A673 (cell line): ENCODE results near the gene MGST2. TPM values are rescaled to one million over a fixed set of nuclear protein-coding genes. Genes with fewer than 3 reads are reported as not detected.

Experiments used
- BruUV-seq: library from RNA; stranded (reverse); fragments of 400-500 nt; replicated peaks from 2 replicates; lab custom pipeline; 2021; lab: Mats Ljungman, UMichigan
- CTCF ChIA-PET: fragments of 300-600 bp; sonication (Branson Sonifier 250); formaldehyde crosslinking; loops from one replicate; lab custom pipeline; 2022; ENCODE audit warnings: antibody characterized with exemption; lab: Charles Lee
- POLR2A ChIA-PET: fragments of 300-600 bp; sonication (Branson Sonifier 250); formaldehyde crosslinking; loops from one replicate; lab custom pipeline; 2022; ENCODE audit warnings: antibody characterized with exemption; ENCODE audit not compliant: low non-redundant PET; lab: Charles Lee
- DNase-seq: peaks from one replicate; pipeline ENCODE4 v3.0.0-alpha.2; 2015; ENCODE audit warnings: low spot score
- H3K27ac ChIP-seq: fragments of 200-600 bp; sonication (generic); 2 replicates; pipeline ENCODE4 v1.5.1; 2016; ENCODE audit warnings: mixed run types, low read depth, mild to moderate bottlenecking, mixed read lengths, antibody characterized with exemption, low read length; ENCODE audit not compliant: poor library complexity, severe bottlenecking
- H3K27me3 ChIP-seq: fragments of 200-600 bp; sonication (generic); replicated peaks from 2 replicates; pipeline ENCODE4 v1.6.1; 2017; ENCODE audit warnings: mixed run types, low read depth, mild to moderate bottlenecking, mixed read lengths, antibody characterized with exemption, low read length; ENCODE audit not compliant: insufficient read depth, poor library complexity
- H3K36me3 ChIP-seq: fragments of 200-600 bp; sonication (generic); 2 replicates; pipeline ENCODE4 v1.6.1; 2016; ENCODE audit warnings: mixed run types, mild to moderate bottlenecking, mixed read lengths, antibody characterized with exemption, low read length; ENCODE audit not compliant: insufficient read depth, poor library complexity, severe bottlenecking
- H3K4me1 ChIP-seq: fragments of 200-600 bp; sonication (generic); 2 replicates; pipeline ENCODE4 v1.6.1; 2017; ENCODE audit warnings: mixed run types, mild to moderate bottlenecking, mixed read lengths, antibody characterized with exemption, low read length; ENCODE audit not compliant: insufficient read depth, poor library complexity, severe bottlenecking
- H3K4me3 ChIP-seq: fragments of 200-600 bp; sonication (generic); 2 replicates; pipeline ENCODE4 v1.5.1; 2016; ENCODE audit warnings: low read depth, mixed run types, mild to moderate bottlenecking, mixed read lengths, low read length; ENCODE audit not compliant: poor library complexity, severe bottlenecking
- H3K9me3 ChIP-seq: fragments of 200-600 bp; sonication (generic); 2 replicates; pipeline ENCODE4 v1.6.1; 2016; ENCODE audit warnings: mixed run types, low read depth, mild to moderate bottlenecking, mixed read lengths, antibody characterized with exemption, low read length; ENCODE audit not compliant: poor library complexity, severe bottlenecking
- EZH2 ChIP-seq: fragments of 200-600 bp; sonication (generic); IDR thresholded peaks from 2 replicates; pipeline ENCODE4 v1.6.1; 2017; ENCODE audit warnings: borderline replicate concordance, low read depth, mild to moderate bottlenecking, mixed read lengths, antibody characterized with exemption, low read length; ENCODE audit not compliant: poor library complexity, severe bottlenecking
- intact Hi-C: fragments of 100-400 bp; cut with micrococcal nuclease; formaldehyde crosslinking; loops from one replicate; pipeline ENCODE4 v1.10.0; 2022; ENCODE audit not compliant: unreplicated experiment
- total RNA-seq: library from RNA; stranded (reverse); gene quantifications from 2 replicates; pipeline ENCODE4 v1.2.3, GENCODE V29; 2021
- TF ChIP-seq, protein P1 (sequence below): fragments of 300-800, 200-600 bp; sonication (generic); conservative IDR thresholded peaks from 2 replicates; pipeline ENCODE4 v1.5.1; 2017; ENCODE audit warnings: low read depth, mild to moderate bottlenecking, antibody characterized with exemption, low read length, moderate library complexity, mixed read lengths

Gene MGST2
- total RNA-seq, 1 experiment from 2014 or later = 7.0 TPM

DNA sequence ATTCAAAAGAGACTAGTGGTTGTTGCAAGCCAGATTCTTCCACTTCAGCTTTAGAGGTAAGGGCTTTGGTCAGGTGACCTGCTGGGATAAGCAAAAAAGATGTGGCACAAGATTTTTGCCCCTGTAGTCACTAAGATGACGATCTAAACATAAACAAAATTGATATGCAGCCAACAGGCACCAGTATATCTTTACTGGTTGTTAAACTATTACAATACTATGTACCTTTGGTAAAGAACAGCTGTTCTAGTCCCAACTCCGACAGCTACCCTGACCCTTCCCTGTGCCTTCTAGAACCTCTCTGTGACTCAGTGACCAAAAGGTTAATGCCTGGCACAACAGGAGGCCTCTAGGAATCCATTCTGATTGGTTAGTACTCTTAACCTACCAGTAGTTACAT, 59.6 kb downstream of the MGST2 start:
- intact Hi-C loops = no loop called here
- Histone ChIP-seq H3K27ac (no peak overlapping the region), H3K36me3 (no peaks in the 10 kb centered on the region), H3K4me3 (no peak overlapping the region), H3K9me3 (no peaks in the 10 kb centered on the region), H3K27me3 (no peaks in the 10 kb centered on the region), H3K4me1 (no peaks in the 10 kb centered on the region)
- no peak for TF ChIP-seq EZH2
- TF ChIP-seq, protein P1, sequence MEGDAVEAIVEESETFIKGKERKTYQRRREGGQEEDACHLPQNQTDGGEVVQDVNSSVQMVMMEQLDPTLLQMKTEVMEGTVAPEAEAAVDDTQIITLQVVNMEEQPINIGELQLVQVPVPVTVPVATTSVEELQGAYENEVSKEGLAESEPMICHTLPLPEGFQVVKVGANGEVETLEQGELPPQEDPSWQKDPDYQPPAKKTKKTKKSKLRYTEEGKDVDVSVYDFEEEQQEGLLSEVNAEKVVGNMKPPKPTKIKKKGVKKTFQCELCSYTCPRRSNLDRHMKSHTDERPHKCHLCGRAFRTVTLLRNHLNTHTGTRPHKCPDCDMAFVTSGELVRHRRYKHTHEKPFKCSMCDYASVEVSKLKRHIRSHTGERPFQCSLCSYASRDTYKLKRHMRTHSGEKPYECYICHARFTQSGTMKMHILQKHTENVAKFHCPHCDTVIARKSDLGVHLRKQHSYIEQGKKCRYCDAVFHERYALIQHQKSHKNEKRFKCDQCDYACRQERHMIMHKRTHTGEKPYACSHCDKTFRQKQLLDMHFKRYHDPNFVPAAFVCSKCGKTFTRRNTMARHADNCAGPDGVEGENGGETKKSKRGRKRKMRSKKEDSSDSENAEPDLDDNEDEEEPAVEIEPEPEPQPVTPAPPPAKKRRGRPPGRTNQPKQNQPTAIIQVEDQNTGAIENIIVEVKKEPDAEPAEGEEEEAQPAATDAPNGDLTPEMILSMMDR = no peak
- no peak for DNase-seq
- no TSS peak for BruUV-seq
- ChIA-PET CTCF (no interaction called here), POLR2A (no interaction called here)

GRCh38 chr4:139726615-139727014, 61.0 kb downstream of the MGST2 start:
- intact Hi-C loops = no loop called here
- DNase-seq = no peak
- no peak for TF ChIP-seq EZH2
- TF ChIP-seq, protein P1 = no peak
- Histone ChIP-seq H3K27me3 (no peaks in the 10 kb centered on the region), H3K36me3 (no peaks in the 10 kb centered on the region), H3K4me3 (no peak overlapping the region), H3K4me1 (no peaks in the 10 kb centered on the region), H3K27ac (no peak overlapping the region), H3K9me3 (no peaks in the 10 kb centered on the region)
- ChIA-PET POLR2A (no interaction called here), CTCF (no interaction called here)
- no TSS peak for BruUV-seq

- Histone ChIP-seq H3K27me3 (no peaks in the 10 kb centered on the region), H3K9me3 (no peaks in the 10 kb centered on the region), H3K4me3 (no peak overlapping the region), H3K4me1 (no peaks in the 10 kb centered on the region), H3K36me3 (no peaks in the 10 kb centered on the region), H3K27ac (no peak overlapping the region)
- no peak for DNase-seq
- CTCF ChIA-PET = no interaction called here
- POLR2A ChIA-PET = no interaction called here
- no TSS peak for BruUV-seq
- intact Hi-C loops = no loop called here
- TF ChIP-seq EZH2 = no peak
- TF ChIP-seq, protein P1 = no peak
Measured at GRCh38 chr4:139728146-139728545, 62.5 kb downstream of the MGST2 start.
